ENCODE data around the gene CDH20. TPM values are rescaled to one million over a fixed set of nuclear protein-coding genes. Genes with fewer than 3 reads are reported as not detected.
A peak's percentile ranks its signal among the peaks of the same experiment; 100 is the strongest.

Gene CDH20
- total RNA-seq, 1 experiment from 2014 or later: 0.08 TPM

DNA sequence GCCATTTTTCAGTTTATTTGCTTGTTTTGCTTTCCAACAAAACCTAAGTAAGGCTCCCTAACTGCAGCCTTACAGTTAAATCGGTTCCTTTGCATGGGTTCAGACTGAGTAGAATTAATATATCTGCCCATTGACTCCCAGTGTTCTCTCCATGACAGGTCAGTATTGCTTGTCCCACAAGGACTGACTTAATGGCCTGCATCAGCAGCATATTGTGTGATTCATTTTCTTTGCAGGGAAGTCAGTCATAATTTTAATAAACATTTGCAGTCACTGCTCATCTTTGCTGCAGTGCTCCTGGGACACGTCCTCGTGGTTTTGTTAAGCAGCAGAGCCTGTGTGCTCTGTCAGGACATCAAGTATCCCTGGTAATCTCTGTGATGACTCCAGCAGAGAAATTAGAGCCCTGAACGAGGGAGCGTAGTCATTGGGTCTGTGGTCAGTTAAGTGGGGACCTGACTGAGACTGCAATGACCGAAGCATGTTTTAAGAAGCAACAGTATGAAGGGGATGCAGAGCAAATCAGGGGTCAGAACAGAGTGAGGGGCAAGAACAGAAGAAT is 93.3 kb downstream of the CDH20 start:
- no peak for DNase-seq (ENCODE audit: low spot score)

DNA sequence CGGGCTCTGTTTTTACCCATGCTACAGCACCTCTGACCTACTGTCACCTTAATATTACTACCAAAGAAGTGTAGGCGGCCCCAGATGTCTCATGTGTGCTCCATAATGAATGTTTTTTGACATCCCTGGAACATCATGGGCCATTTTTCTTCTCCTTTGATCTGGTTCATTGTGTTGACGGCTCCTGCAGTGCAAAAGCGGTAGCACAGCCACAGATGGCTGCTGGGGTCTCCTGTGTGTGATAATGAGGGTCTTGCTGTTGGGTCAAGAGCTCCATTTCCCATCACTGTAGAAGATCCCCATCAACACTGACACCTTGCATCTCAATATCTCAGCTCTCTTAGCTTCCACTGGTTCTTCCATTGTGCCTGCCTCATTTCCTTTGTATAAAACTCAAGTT is 95.0 kb downstream of the CDH20 start:
- DNase-seq (ENCODE audit: low spot score): no peak

DNA sequence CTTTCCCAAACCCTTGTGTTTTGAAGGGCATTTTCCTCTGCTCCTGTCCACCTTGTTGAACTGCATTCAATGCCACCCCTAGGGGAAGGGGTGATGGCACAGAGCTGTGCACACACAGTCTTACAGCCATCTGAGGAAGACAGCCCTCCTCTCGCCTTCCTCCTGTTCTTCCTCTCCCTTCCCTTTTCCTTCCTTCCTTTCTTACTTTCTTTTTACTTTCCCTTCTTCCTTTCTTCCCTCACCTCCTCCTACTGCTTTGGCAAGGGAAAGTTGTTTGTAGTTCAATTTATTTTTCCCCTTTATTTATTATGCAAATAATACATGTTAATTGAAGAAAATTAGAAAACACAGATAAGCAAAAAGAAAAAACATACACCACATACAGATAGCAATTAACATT is 99.4 kb downstream of the CDH20 start:
- DNase-seq (ENCODE audit: low spot score): no peak

DNA sequence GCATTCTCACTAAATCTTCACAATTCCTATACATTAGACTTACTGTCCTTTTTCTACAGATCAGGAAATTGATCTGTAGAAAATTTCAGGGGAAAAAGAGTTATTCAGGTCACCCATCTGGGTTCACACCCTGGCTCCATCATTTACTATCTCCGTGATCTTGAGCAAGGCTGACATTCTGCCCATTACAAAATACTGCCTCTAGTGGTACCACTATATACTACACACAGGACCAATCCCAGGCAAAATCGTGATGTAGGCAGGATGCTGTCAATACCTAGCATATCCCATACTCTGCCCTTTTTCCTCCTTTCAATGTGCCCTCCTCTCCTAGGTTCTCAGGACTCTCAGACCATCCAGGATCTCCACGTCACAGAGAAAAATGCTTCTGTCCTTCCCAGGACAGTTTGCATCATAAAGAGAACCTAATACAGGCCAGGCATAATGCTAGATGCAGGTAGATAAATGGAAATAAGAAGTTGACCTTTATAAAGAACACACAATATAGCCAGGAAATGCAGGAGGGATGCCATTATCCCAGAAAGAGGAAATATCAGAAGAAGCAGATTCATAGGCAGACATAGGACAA is 101.9 kb downstream of the CDH20 start:
- peak; percentile 28 for DNase-seq (ENCODE audit: low spot score)

DNA sequence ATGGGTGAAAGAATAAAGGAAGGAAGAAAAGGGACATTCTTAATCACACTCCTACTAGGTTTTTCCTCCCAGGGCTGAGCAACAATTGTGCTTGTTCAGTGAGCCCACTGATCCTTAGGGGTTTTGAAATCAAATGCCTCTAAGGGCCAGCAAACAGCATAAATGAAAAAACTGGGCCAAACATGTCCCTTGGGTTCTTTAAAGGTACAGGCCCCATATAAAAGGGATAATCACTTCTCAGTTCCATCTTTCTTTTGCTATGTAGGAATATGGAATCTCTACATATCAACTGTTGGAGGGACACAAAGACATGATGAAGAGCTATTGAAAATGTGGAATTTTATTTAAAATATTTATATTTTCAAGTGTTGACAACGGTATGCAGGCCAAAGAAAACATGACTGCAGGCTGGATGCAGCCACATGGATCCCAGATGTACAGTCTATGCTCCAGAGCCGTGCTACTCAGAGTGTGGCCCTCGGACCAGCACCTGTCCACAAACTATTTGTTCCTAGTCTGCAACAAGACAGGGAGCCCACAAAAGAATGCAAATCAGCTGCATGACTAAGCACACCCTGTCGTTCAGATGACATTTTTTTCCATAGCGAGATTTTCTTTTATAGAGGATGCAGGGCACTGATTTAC is 110.0 kb downstream of the CDH20 start:
- no peak for DNase-seq (ENCODE audit: low spot score)

DNA sequence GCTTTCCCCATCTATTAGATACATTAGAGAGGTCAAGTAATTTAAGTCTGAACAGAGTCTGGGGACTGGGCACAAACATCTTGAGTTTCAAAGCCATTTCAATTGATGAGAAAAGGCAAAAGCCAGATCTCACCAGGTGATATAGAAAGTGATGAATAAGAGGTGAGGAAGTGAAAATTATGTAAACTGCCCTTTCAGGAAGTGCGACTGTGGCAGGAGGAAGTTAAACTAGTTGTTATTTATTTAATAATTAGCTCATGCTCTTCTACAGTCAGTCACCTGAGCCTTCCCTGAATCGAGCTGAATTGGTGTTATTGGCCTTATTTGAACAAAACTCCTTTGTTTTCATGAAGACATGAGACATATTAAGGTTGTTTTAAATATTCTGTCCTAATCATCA is 115.1 kb downstream of the CDH20 start:
- no peak for DNase-seq (ENCODE audit: low spot score)

DNA sequence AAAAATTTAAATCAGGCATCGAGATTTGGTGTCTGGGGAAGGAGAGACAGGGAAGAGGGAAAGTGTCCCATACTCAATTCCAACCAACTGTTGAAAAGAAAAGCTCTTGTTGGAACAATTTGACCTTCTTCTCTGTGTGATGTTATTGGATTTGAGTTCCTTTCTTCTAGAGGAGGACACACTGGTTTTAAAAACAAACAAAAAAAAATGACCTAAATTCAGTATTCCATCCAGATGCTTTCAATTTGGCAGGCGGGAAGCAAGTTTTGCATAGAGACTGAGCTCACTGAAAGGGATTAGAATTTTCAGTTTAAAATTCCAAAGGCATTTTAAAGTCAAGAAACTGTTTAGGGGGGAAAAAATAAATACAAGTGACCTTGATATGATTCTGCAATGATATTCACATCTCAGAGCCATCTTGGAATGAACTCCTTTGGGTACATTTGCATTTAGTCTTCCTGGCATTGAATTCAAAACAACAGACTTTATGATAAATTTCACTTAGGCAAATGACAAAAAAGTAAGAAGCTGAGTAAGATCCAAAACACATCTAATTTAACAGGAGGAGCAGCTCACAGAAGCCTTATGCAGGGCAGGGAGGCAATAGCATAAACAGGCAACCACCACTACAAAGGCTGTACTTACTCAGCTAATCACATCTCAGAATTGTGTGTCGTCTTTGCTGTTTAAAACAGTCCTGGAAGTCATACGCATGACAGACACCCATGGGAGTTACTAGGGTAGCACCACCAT is 126.8 kb downstream of the CDH20 start:
- no peak for DNase-seq (ENCODE audit: low spot score)

DNA sequence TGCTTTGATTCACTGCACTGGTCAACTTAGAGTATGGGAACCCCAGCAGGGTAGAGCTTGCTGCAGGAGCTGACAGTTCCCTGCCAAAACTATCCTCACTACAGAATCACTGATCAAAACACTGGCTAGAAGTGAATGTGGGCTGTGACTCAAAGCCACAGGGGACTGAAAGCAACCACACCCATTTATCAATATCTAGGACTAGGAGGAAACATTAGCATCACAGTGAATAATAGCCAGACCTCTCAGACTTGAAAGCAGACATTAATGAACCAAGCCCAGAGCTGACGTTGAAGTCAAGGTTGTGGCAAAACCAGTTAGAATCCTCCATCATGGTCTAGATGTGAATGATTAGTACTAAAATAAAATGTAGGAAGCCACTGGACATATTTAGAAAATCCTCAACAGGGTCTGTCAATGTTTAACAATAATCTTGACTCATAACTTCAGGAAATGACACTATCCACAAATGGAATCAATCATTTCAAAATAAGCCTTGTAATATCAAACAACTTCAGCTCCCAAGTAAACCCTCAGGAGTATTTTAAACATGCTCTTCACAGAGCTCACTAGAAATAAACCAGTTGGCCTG is 131.4 kb downstream of the CDH20 start:
- no peak for DNase-seq (ENCODE audit: low spot score)

DNA sequence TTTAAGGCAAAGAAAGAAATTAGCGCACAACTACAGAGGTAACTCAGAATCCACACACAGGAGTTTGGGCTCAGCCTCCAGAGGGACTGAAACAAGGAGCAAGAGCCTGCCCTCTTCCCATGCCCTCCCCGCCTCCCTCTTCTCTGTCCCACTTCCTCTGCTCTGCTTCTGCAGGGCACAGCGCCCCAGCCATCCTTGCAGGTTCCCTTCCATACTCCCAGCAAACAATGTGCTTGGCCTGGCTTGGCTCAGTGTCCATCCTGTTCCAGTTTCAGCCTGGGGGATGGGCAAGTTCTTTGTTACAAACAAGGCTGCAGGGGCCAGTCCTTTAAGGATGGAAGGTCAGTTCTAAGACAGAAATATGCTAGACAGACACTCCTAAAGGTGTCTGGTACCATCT is 133.5 kb downstream of the CDH20 start:
- no peak for DNase-seq (ENCODE audit: low spot score)

DNA sequence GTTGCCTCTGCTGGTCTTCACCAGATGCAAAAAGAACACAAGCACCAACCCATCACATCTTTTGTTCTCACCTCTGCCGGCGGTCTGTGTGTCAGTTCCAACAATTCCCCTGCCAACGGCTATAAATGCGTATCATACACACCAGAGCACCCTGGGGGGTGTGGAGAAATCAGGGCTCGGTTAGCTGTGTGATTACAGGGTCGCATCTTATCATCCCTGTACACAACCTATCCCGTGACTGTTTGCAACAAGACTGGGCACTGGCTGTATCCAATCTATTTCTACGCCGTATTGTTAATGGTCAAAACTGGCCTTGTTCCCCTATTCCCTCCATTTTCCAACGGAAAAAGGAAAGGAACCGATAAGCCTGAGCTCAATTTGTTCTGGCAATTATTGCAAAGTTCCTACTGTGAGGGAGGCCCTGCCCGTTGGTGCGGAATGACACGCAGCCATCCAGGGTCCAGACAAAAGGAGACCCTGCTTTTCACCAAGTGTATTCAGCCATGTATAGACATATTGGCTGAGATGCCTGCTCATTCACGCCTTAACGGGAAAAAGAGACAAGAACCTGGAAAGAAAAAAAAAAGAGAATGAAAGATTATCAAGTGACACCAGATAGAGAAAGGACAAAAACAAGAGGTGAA is 136.9 kb downstream of the CDH20 start:
- DNase-seq (ENCODE audit: low spot score): no peak

DNA sequence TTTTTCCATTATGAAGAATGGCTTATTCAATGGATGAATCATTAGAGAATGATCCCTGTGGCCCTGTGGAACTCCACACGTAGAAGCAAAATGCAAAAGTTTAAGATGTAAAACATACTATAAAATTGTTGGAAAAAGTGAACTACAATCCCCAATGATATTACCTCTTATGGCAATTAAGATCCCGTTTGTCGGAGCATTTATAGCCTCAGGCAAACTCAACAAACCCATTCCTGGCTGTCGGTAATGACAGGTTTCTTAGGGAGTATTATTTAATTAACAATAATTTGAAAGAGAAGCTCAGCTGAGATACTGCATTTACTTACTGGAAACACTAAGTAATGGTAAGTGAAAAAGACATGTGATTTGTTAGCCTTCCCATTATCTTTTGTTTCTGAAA is 138.3 kb downstream of the CDH20 start:
- DNase-seq (ENCODE audit: low spot score): no peak

DNA sequence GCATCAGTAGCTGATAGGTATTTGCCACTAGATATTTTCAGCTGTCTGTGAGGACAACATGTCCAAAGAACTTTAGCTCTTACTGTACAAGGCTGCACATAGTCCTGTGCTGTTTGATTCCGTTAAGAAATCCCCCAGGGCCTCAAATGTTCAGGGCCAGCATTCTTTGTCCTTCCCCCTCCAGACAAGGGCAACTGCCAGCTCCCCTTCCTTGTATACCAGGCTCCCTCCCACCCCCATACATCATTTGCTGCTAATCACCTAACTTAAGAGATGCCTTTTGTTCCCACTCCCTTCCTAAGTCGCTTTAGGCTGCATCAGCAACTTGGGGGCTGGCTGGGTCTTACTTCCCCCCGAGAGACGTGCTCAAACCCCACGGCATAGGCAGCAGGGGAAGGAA is 138.7 kb downstream of the CDH20 start:
- no peak for DNase-seq (ENCODE audit: low spot score)

DNA sequence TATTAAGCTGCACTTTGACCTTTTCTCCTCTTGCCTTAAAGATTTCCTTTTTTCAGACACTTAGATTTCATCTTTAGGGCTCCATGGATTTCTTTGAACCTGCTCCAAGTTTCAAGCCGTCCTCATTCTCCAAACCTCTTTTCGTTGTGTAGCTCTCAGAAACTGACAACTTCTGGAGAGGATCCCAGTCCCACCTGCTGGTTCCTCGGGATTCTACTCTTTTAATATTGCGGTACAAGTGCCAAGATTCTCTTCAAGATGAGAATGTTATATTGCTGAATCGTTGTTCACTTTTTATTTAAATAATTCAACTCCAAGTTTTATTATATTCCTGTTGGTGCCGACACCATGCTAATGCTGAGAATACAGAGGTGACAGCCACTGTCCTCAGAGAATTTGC is 141.1 kb downstream of the CDH20 start:
- DNase-seq (ENCODE audit: low spot score): no peak

DNA sequence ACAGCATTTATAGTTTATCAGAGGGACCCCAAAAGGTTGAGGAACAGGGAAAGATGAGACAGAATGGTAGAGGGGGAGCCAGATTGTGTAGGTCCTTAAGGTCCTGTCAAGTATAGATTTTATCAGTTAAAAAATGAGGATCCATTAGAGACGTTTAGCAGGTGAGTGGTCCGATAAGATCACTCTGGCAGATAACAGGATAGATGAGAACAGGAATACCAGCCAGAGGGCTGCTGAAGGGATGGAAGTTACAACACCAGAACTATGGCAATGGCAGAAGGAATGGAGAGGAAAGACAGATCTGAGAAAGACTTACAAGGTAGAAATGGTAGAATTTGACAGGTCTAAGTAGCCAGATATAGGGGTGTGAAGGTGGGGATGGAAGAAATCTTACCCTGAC is 141.7 kb downstream of the CDH20 start:
- DNase-seq (ENCODE audit: low spot score): no peak

DNA sequence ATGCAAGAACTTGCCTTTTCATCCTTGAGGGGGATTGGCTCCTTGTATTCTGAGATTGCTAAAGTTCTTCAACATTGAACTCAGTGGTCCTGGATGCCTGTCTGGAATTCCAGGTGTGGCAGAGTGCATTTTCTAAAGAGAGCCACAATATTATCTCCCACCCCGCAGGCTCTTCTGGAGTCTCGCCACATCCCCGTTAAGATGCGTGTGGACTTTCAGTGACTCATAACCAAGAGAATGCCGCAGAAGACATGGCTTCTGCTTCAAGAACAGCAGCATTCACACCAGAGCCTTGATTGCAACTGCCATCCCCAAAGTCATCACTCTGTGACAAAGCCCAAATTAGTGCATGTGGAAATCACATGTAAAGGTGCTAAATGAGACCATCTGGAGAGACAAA is 142.7 kb downstream of the CDH20 start:
- DNase-seq (ENCODE audit: low spot score): peak; percentile 19

DNA sequence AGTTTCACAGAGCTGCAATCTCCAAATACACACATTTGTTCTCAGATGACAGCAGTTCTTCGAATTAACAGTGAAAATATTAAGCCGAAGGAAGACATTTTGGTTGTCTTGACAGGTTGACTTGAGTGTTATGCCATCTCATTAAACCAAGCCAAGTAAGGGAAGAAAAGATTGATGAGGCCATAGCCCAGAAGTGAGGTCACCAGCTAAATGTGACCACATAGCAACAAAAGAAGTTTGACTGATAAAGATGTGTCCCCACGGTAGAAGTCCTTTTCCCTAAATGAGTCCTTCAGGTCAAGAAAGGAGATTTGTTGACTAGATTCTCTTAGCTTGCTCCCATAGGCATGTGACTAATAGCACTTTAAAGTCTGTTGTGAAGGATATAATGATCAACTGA is 156.1 kb downstream of the CDH20 start:
- no peak for DNase-seq (ENCODE audit: low spot score)

DNA sequence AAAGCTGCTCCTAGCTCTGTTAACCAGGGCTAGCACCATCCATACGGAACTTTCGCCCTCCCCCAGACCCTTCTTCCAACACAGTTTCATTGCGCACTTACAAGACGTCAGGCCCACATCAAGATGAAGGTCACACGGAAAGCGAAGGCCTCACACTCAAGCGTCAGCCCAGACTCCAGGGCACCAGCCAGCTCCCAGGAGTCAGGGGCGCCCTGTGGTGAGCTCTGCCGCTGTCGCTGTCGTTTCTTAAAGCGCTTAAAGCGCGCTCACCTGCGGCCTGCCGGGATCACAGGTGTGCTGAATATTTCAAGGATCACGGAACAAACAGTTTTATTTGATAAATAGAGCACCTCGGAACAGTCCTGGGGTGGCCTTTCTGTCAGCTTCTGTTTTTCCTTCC is 163.1 kb downstream of the CDH20 start:
- no peak for DNase-seq (ENCODE audit: low spot score)

DNA sequence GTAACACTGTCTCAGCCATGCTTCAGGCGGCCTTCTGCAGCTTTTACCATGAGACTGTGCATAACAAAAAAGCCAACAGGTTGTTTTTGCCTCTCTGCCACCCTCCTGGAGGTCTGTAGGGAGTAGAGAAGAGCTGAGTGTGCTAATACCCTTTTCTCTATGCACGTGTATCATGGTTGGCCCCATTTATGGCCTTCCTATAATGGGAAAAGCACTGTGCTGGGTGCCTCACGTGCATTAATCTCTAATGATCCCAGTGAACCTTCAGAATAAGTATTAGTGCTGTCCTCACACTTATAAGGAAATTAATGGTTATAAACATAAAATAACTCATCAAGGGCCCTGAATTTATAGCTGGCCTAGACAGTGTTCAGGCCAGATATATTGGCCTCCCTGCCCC is 164.2 kb downstream of the CDH20 start:
- DNase-seq (ENCODE audit: low spot score): no peak

DNA sequence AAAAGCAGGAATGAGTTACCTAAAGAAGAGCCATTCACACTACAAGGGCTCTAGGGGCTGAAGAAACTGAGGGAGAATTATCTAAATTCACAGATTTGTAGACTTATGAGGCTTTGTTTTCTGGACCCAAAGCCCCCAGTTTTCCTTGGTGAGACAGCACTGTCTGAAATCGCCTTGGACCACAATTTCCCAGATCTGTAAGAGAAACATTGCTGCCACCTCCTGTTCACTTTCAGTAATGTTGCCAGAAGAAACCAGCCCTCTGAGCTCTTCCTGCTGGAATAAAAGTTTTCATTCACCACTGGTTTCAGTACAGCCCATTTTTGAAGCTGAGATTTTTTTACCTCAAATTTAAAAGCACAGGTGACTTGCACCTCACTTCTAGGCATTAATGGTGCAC is 169.2 kb downstream of the CDH20 start:
- peak; percentile 60 for DNase-seq (ENCODE audit: low spot score)

DNA sequence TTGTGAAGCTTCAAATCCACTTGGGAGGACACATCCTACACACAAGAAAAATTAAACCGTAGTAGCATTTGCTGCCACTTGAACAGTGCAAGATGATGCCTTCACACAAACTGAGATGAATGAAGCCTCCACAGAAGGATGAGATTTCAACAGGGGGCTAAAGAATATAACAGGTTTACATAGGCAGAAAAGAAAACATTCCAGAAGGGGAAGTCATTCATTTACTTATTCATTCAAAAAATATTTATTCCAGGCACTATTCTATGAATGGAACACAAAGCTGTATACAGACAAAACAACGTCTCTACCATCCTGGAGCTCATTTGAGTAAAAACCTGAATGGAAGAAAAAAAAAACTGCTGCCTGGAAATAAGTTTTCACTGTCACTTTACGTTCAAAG is 170.5 kb downstream of the CDH20 start:
- no peak for DNase-seq (ENCODE audit: low spot score)

DNA sequence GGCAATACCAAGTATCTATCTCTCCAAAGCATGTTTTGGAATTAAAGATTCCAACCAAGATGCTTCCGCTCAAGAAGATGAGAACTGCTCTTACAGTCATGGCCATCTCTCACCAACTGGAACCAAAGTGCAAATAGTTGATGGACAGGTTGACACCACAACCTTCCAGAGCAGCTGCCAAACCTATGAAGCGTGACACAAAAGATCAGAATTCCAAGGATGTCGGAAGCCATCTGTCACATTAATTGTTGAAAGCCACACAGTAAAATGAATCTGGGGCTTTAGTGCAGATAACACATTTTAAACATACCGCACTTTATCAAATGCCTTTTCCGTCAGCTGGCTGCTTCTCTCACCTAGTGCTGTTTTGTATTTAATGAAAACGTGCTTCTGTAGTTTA is 195.7 kb downstream of the CDH20 start:
- no peak for DNase-seq (ENCODE audit: low spot score)

DNA sequence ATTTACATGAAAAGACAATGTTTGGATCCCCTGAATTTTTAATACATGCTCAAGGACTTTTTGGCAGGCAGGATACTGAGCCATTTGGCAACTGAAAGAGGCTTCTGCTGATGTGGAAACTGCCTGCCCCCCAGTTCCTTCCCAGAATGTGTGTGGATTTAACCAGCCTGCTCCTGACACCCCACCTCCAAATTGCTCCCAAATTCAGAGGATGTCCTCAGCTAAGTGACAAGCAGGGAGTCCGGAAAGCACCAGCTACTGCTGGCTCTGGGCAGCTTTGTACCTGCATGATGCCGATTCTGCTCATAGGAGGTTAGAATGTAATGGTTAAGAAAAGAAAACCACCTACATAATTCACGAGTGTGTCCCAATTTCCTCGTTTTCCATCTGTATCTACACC is 197.5 kb downstream of the CDH20 start:
- DNase-seq (ENCODE audit: low spot score): no peak

Data from H4 (cell line).